ENCODE measurements around the gene SSX2.
"Not testable (repeated sequence)": the region's sequence is repeated elsewhere in the genome, so short reads cannot be mapped to it uniquely, and the experiment has no call there.

The SSX2 gene, protein sequence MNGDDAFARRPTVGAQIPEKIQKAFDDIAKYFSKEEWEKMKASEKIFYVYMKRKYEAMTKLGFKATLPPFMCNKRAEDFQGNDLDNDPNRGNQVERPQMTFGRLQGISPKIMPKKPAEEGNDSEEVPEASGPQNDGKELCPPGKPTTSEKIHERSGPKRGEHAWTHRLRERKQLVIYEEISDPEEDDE

DNA sequence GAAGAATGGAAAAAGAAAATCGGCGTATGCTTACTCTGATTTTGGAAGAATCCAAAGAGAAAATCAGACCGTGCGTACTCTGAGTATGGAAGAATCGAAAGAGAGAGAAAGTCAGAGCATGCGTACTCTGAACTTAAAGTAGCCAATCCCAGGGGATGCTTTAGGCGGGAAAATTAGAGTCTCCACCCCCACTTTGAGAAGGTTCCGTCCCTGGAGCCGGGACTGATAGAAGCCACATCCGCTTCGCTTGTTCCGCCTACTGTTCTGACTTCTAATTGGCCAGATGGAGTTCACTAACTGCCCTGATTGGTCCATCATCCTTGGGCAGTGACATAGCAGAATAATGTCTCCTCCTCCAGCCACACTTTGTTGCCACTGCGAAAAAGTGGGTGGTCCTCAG is at the start of gene SSX2:
Gene SSX2 (minus strand): TSS at position 101 of the 400 bp plus-strand sequence. CDS start 1,429 bp downstream, outside the sequence.
- not testable (repeated sequence) for DNase-seq

DNA sequence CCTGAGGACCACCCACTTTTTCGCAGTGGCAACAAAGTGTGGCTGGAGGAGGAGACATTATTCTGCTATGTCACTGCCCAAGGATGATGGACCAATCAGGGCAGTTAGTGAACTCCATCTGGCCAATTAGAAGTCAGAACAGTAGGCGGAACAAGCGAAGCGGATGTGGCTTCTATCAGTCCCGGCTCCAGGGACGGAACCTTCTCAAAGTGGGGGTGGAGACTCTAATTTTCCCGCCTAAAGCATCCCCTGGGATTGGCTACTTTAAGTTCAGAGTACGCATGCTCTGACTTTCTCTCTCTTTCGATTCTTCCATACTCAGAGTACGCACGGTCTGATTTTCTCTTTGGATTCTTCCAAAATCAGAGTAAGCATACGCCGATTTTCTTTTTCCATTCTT is 44.0 kb upstream of the SSX2 start, which contains the start of gene SSX2B:
Gene SSX2B (plus strand): TSS at position 301 of the 400 bp plus-strand sequence. CDS start 1,429 bp downstream, outside the sequence.
- DNase-seq, result not testable (repeated sequence)

DNA sequence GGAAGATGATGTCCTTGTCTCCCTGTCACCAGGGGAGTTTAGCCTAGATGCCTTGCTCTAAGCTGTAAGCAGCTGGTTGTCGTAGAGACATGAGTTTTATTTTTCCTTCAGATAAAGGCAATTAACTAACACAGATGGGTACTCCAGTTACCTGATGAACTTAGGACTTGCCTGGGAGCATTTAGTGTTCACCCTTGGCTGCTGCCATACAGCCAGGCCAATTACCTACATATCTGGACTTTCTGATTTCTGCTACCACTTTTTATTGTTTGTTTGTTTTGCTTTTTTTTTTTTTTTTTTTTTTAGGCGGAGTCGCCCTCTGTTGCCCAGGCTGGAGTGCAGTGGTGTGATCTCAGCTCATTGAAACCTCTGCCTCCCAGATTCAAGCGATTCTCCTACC is 14.9 kb downstream of the SSX2 start:
- DNase-seq, result not testable (repeated sequence)

DNA sequence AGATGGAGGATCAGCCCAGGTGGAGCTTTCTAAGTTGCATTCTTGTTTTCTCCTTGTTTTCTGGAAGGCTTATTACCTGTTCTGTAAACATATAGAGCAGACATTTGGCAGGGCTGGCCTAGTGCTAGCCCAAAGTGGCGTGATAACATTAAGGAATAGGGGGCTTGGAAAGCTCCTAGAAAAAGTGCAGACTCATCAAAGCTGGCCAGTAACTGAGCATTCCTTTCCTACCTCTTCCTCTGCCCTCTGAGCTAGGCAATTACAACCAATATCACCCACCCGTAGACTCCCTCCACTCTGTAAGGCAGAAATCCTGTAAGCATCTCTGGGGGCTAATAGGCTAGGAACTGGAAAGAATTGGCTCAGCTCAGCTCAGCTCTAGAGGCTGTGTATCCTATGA is 44.8 kb downstream of the SSX2 start:
- not testable (repeated sequence) for DNase-seq

DNA sequence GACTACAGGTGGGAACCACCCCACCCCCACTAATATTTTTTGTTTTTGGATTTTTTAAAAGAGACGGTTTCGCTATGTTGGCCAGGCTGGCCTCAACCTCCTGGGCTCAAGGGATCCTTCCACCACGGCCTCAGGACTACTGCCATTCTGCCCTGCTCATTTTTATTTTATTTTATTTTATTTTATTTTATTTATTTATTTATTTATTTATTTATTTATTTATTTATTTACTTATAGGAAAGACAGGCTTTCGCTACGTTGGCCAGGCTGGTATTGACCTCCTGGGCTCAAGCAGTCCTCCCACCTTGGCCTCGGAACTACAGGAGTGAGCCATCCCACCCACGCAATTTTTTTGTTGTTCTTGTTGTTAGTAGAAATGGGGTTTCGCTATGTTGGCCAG is 51.5 kb downstream of the SSX2 start:
- DNase-seq, result not testable (repeated sequence)

DNA sequence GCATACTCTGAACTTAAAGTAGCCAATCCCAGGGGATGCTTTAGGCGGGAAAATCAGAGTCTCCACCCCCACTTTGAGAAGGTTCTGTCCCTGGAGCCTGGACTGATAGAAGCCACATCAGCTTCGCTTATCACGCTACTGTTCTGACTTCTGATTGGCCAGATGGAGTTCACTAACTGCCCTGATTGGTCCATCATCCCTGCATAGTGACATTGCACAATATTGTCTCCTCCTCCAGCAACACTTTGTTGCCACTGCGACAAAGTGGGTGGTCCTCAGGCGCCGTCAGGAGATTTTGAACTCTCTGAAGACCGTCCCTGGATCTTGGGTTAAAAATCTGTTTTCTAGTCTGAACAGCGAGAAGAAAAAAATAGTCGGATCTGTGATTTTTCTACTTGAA is 52.2 kb downstream of the SSX2 start, which contains the start of gene SSX7:
Gene SSX7 (minus strand): TSS at position 101 of the 400 bp plus-strand sequence. CDS start 1,428 bp downstream, outside the sequence.
- DNase-seq, result not testable (repeated sequence)

DNA sequence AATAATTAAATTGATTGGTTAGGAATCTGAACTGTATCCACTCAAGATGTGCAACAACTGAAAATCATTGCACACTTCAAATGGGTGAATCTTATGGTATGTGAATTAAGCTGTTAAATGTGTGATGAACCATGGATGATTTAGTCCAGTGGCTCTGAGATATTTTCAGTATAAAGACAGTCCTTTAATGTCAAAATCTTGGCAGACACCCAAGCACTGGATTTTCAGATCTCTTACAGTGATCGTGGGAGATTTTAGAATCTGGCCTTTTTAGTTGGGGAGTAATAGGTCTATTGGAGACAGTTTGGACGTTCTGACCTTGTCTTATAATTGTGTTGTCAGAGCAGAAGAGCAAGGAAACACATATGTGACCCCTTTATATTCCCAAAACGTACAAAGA is 56.3 kb downstream of the SSX2 start:
- DNase-seq, result not testable (repeated sequence)

DNA sequence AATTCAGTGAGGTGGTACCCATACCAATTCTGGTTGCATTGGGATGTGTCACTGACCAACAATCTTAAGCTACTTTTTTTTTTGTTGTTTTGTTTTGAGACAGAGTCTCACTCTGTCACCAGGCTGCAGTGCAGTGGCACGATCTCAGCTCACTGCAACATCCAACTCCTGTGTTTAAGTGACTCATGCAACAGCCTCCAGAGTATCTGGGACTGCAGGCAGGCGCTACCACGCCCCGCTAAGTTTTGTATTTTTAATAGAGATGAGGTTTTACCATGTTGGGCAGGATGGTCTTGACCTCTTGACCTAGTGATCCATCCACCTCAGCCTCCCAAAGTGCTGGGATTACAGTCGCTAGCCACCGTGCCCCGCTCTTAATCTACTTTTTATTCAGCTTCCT is 58.0 kb downstream of the SSX2 start:
- not testable (repeated sequence) for DNase-seq
